VCaP (cell line): ENCODE results near the gene FOXO3.
A peak's percentile ranks its signal among the peaks of the same experiment; 100 is the strongest.

Source experiments
- H3K27ac ChIP-seq: fragments of 450-650 bp; 2 replicates; pipeline ENCODE4 v1.5.1; 2017
- CTCF ChIP-seq: fragments of 450-650 bp; conservative IDR thresholded peaks from 2 replicates; pipeline ENCODE4 v1.5.1; 2017; ENCODE audit warnings: mild to moderate bottlenecking, moderate library complexity

The FOXO3 gene

GRCh38 chr6:108643184-108643583 lies 82.5 kb downstream of the FOXO3 start:
- TF ChIP-seq CTCF = no peak
- peak overlapping the region; percentile 49; the same call in 1 of the 2 replicates for H3K27ac ChIP-seq

GRCh38 chr6:108644252-108644651 lies 83.5 kb downstream of the FOXO3 start:
- TF ChIP-seq CTCF = no peak

GRCh38 chr6:108648191-108648590 lies 87.5 kb downstream of the FOXO3 start:
- no peak for TF ChIP-seq CTCF
- no peak overlapping the region for H3K27ac ChIP-seq

More at GRCh38 chr6:108644252-108644651, 83.5 kb downstream of the FOXO3 start:
- peak overlapping the region; percentile 49 for H3K27ac ChIP-seq

- no peak for TF ChIP-seq CTCF
- H3K27ac ChIP-seq = peak overlapping the region; percentile 4; the same call in 1 of the 2 replicates
Observed at GRCh38 chr6:108650325-108650724, 89.6 kb downstream of the FOXO3 start.

- no peak for TF ChIP-seq CTCF
- peak overlapping the region; percentile 27; the same call in 1 of the 2 replicates for H3K27ac ChIP-seq
Observed at GRCh38 chr6:108650781-108651180, 90.1 kb downstream of the FOXO3 start.

GRCh38 chr6:108651340-108652227 lies 90.9 kb downstream of the FOXO3 start:
- TF ChIP-seq CTCF = no peak
- peak overlapping the region; percentile 27; the same call in 1 of the 2 replicates for H3K27ac ChIP-seq

- no peak for TF ChIP-seq CTCF
- H3K27ac ChIP-seq = peak overlapping the region; percentile 45; the same call in 1 of the 2 replicates
Observed at GRCh38 chr6:108652375-108652774, 91.7 kb downstream of the FOXO3 start.
